Stimulated activated CD4-positive, alpha-beta T cell treated with anti-CD3 and anti-CD28 coated beads, Interleukin-1b, Interleukin-23, amount 100 ng/mL, for 48 hours (primary cell): ENCODE measurements around the gene CARTPT.

ENCODE experiments used
- DNase-seq: peaks from one replicate; pipeline ENCODE4 v3.0.0-alpha.2; 2020

CARTPT gene

GRCh38 chr5:71719063-71719964 lies at the start of gene CARTPT:
Gene CARTPT, plus strand, starts transcription at chr5:71719275. Its CDS starts 19 bp downstream, at chr5:71719294.
- no peak for DNase-seq

- DNase-seq, result no peak
Measured at GRCh38 chr5:71677977-71678376, 41.1 kb upstream of the CARTPT start.

- DNase-seq, result no peak
Measured at GRCh38 chr5:71679714-71680113, 39.4 kb upstream of the CARTPT start.

- no peak for DNase-seq
Measured at GRCh38 chr5:71680510-71680909, 38.6 kb upstream of the CARTPT start.

- no peak for DNase-seq
Measured at GRCh38 chr5:71681296-71681695, 37.8 kb upstream of the CARTPT start.

- DNase-seq, result no peak
Measured at GRCh38 chr5:71684309-71684708, 34.8 kb upstream of the CARTPT start.

- no peak for DNase-seq
Measured at GRCh38 chr5:71693828-71694427, 25.1 kb upstream of the CARTPT start.

- DNase-seq, result no peak
Measured at GRCh38 chr5:71695071-71695470, 24.0 kb upstream of the CARTPT start.

- no peak for DNase-seq
Measured at GRCh38 chr5:71695595-71695994, 23.5 kb upstream of the CARTPT start.

GRCh38 chr5:71697967-71698366 lies 21.1 kb upstream of the CARTPT start:
- DNase-seq, result no peak

GRCh38 chr5:71699233-71699632 lies 19.8 kb upstream of the CARTPT start:
- no peak for DNase-seq

- DNase-seq, result no peak
Measured at GRCh38 chr5:71699751-71700150, 19.3 kb upstream of the CARTPT start.

GRCh38 chr5:71700803-71701202 lies 18.3 kb upstream of the CARTPT start:
- DNase-seq, result no peak

- DNase-seq, result peak; percentile 35
Measured at GRCh38 chr5:71701407-71701806, 17.7 kb upstream of the CARTPT start.

- DNase-seq, result no peak
Measured at GRCh38 chr5:71703941-71704340, 15.1 kb upstream of the CARTPT start.

- DNase-seq, result no peak
Measured at GRCh38 chr5:71705421-71705820, 13.7 kb upstream of the CARTPT start.

GRCh38 chr5:71706906-71707305 lies 12.2 kb upstream of the CARTPT start:
- no peak for DNase-seq

GRCh38 chr5:71711610-71712009 lies 7.5 kb upstream of the CARTPT start:
- no peak for DNase-seq

GRCh38 chr5:71714911-71715310 lies 4.2 kb upstream of the CARTPT start:
- no peak for DNase-seq

GRCh38 chr5:71727978-71728377 lies 8.9 kb downstream of the CARTPT start:
- no peak for DNase-seq

GRCh38 chr5:71731015-71731414 lies 11.9 kb downstream of the CARTPT start:
- DNase-seq, result no peak

- no peak for DNase-seq
Measured at GRCh38 chr5:71732011-71732410, 12.9 kb downstream of the CARTPT start.

GRCh38 chr5:71734141-71734540 lies 15.1 kb downstream of the CARTPT start:
- no peak for DNase-seq

- no peak for DNase-seq
Measured at GRCh38 chr5:71737931-71738539, 19.0 kb downstream of the CARTPT start.
